Measurements from ENCODE around the gene CAP1.

DNA sequence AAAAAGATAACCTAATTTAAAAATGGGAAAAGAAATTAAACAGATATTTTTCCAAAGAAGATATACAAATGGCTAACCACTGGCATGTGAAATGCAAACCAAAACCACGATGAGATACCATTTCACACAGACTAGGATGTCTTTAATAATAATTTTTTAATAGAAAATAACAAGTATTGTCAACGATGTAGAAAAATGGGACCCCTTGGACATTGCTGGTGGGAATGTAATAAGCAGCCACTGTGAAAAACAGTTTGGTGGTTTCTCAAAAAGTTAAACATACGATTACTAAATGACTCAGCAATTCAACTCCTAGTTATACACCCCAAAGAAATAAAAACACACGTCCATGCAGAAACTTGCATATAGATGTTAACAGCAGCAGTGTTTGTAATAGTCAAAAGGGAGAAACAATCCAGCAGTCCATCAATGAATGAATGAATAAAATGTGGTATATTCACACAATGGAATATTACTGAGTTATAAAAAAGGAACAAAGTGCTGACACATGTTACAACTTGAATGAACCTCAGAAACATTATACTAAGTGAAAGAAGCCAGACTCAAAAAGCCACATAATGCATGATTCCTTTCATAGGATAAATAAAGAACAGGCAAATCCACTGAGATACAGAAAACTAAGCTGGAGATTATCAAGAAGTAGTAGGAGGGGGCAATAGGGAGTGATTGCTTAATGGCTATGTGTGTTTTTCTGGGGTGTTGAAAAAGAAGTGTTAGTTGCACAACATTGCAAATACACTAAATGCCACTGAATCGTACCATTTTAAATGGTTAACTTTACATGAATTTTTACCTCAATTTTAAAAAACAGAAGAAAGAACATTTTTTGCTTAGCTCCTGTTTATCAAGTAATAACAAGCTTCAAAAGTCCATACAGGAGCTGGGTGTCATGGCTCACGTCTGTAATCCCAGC, 52.4 kb downstream of the CAP1 start:
- TF ChIP-seq, protein P1, sequence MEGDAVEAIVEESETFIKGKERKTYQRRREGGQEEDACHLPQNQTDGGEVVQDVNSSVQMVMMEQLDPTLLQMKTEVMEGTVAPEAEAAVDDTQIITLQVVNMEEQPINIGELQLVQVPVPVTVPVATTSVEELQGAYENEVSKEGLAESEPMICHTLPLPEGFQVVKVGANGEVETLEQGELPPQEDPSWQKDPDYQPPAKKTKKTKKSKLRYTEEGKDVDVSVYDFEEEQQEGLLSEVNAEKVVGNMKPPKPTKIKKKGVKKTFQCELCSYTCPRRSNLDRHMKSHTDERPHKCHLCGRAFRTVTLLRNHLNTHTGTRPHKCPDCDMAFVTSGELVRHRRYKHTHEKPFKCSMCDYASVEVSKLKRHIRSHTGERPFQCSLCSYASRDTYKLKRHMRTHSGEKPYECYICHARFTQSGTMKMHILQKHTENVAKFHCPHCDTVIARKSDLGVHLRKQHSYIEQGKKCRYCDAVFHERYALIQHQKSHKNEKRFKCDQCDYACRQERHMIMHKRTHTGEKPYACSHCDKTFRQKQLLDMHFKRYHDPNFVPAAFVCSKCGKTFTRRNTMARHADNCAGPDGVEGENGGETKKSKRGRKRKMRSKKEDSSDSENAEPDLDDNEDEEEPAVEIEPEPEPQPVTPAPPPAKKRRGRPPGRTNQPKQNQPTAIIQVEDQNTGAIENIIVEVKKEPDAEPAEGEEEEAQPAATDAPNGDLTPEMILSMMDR (IDR thresholded peaks at IDR 0.05) = no peak
- TF ChIP-seq RNF2 (IDR thresholded peaks at IDR 0.05; ENCODE audit: borderline replicate concordance, low read depth) (no peak), EP300 (IDR thresholded peaks at IDR 0.05) (no peak)
